Measurements from ENCODE around the gene IER5.
A peak's percentile ranks its signal among the peaks of the same experiment; 100 is the strongest.

IER5 gene

GRCh38 chr1:181116819-181117390 lies 28.4 kb downstream of the IER5 start:
- DNase-seq: no peak

GRCh38 chr1:181117648-181118449 lies 29.3 kb downstream of the IER5 start:
- DNase-seq: peak; percentile 93

GRCh38 chr1:181119093-181119989 lies 30.8 kb downstream of the IER5 start:
- DNase-seq: no peak

- DNase-seq: no peak
Observed at GRCh38 chr1:181120924-181121323, 32.4 kb downstream of the IER5 start.

GRCh38 chr1:181121498-181121897 lies 33.0 kb downstream of the IER5 start:
- no peak for DNase-seq

GRCh38 chr1:181122222-181122621 lies 33.7 kb downstream of the IER5 start:
- no peak for DNase-seq

- DNase-seq: no peak
Observed at GRCh38 chr1:181123173-181123572, 34.7 kb downstream of the IER5 start.

GRCh38 chr1:181124291-181124751 lies 35.8 kb downstream of the IER5 start:
- DNase-seq: no peak

GRCh38 chr1:181126289-181126688 lies 37.8 kb downstream of the IER5 start:
- DNase-seq: no peak

GRCh38 chr1:181126871-181127587 lies 38.5 kb downstream of the IER5 start:
- peak; percentile 64 for DNase-seq

GRCh38 chr1:181127898-181128453 lies 39.5 kb downstream of the IER5 start:
- no peak for DNase-seq

GRCh38 chr1:181128592-181129497 lies 40.3 kb downstream of the IER5 start:
- no peak for DNase-seq

GRCh38 chr1:181129771-181130606 lies 41.5 kb downstream of the IER5 start:
- no peak for DNase-seq

- DNase-seq: no peak
Observed at GRCh38 chr1:181131255-181131941, 42.9 kb downstream of the IER5 start.

GRCh38 chr1:181133441-181133951 lies 45.0 kb downstream of the IER5 start:
- no peak for DNase-seq

- no peak for DNase-seq
Observed at GRCh38 chr1:181133969-181134418, 45.5 kb downstream of the IER5 start.

GRCh38 chr1:181134543-181135436 lies 46.3 kb downstream of the IER5 start:
- peak; percentile 58 for DNase-seq

GRCh38 chr1:181135437-181135731 lies 46.9 kb downstream of the IER5 start:
- no peak for DNase-seq

Data from DMS79 (cell line).